Loucy (cell line): ENCODE data around the gene RAF1.

Source experiments
- EZH2phosphoT487 ChIP-seq: fragments of 200-600 bp; IDR thresholded peaks from 2 replicates; pipeline ENCODE4 v1.6.1; 2018; ENCODE audit warnings: antibody characterized with exemption, mild to moderate bottlenecking, moderate library complexity, borderline replicate concordance
- TF ChIP-seq, protein P1 (sequence below): fragments of 200-600 bp; sonication (generic); conservative IDR thresholded peaks from 2 replicates; pipeline ENCODE4 v1.5.1; 2014; ENCODE audit warnings: mild to moderate bottlenecking, antibody characterized with exemption, low read length

DNA sequence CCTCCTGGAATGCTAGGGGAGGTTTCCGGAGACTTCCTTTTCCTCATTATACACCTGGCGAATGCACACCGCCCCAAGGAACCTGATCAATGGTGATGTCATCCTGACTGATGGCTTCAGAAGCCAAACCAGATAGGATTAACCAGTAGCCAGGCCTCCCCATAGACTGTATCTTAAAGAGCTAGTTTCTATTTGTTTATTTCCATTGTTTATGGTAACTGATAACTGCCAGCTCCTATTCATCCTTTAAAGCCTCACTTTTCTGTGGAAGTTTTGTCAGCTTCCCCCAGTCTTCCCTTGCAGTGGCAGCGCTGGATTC, 118.5 kb downstream of the RAF1 start, which contains the start of gene MKRN2OS:
- TF ChIP-seq, protein P1, sequence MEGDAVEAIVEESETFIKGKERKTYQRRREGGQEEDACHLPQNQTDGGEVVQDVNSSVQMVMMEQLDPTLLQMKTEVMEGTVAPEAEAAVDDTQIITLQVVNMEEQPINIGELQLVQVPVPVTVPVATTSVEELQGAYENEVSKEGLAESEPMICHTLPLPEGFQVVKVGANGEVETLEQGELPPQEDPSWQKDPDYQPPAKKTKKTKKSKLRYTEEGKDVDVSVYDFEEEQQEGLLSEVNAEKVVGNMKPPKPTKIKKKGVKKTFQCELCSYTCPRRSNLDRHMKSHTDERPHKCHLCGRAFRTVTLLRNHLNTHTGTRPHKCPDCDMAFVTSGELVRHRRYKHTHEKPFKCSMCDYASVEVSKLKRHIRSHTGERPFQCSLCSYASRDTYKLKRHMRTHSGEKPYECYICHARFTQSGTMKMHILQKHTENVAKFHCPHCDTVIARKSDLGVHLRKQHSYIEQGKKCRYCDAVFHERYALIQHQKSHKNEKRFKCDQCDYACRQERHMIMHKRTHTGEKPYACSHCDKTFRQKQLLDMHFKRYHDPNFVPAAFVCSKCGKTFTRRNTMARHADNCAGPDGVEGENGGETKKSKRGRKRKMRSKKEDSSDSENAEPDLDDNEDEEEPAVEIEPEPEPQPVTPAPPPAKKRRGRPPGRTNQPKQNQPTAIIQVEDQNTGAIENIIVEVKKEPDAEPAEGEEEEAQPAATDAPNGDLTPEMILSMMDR: no peak
- TF ChIP-seq EZH2phosphoT487: no peak
